ENCODE measurements around the gene KSR2. TPM values are rescaled to one million over a fixed set of nuclear protein-coding genes. Genes with fewer than 3 reads are reported as not detected.
"Not testable (repeated sequence)": the region's sequence is repeated elsewhere in the genome, so short reads cannot be mapped to it uniquely, and the experiment has no call there.

Gene KSR2
- total RNA-seq, 1 donor from 2014 or later: 0.25 TPM

- intact Hi-C loops (cut with DNase I): loop anchor here (5.0 kb wide), 1 partner anchor 105 kb away; no protein-coding TSS in a partner anchor
- Histone ChIP-seq H3K36me3 (no peaks in the 10 kb centered on the region), H3K27ac (no peak overlapping the region), H3K9me3 (no peaks in the 10 kb centered on the region), H3K4me1 (no peaks in the 10 kb centered on the region), H3K27me3 (no peaks in the 10 kb centered on the region), H3K4me3 (no peak overlapping the region)
- TF ChIP-seq POLR2AphosphoS5 (IDR thresholded peaks at IDR 0.05; ENCODE audit: insufficient read depth in 1 of 2, low read depth in 1 of 2): no peak
- no peak for TF ChIP-seq POLR2A (IDR thresholded peaks at IDR 0.05)
- TF ChIP-seq CTCF (IDR thresholded peaks at IDR 0.05): no peak
- no peak for DNase-seq (ENCODE audit: extremely low spot score in 2 of 2)
These were observed 71.2 kb downstream of the KSR2 start for GRCh38 chr12:117897372-117898161.

GRCh38 chr12:117896009-117896408 is 72.8 kb downstream of the KSR2 start:
- intact Hi-C loops (cut with DNase I): loop anchor here (5.0 kb wide), 1 partner anchor 106 kb away; no protein-coding TSS in a partner anchor

GRCh38 chr12:117892441-117892840 is 76.3 kb downstream of the KSR2 start:
- H3K9me3 ChIP-seq: no peaks in the 10 kb centered on the region
- H3K27me3 ChIP-seq: no peaks in the 10 kb centered on the region
- intact Hi-C loops (cut with DNase I): no loop called here
- H3K4me1 ChIP-seq: no peaks in the 10 kb centered on the region
- no peak overlapping the region for H3K4me3 ChIP-seq
- H3K27ac ChIP-seq: no peak overlapping the region
- H3K36me3 ChIP-seq: no peaks in the 10 kb centered on the region
- DNase-seq (ENCODE audit: extremely low spot score in 2 of 2): no peak
- TF ChIP-seq POLR2AphosphoS5 (IDR thresholded peaks at IDR 0.05; ENCODE audit: insufficient read depth in 1 of 2, low read depth in 1 of 2) (no peak), POLR2A (IDR thresholded peaks at IDR 0.05) (no peak), CTCF (IDR thresholded peaks at IDR 0.05) (no peak)

More at GRCh38 chr12:117896009-117896408, 72.8 kb downstream of the KSR2 start:
- Histone ChIP-seq H3K4me1 (no peaks in the 10 kb centered on the region), H3K4me3 (no peak overlapping the region), H3K27ac (no peak overlapping the region), H3K36me3 (no peaks in the 10 kb centered on the region), H3K27me3 (no peaks in the 10 kb centered on the region), H3K9me3 (no peaks in the 10 kb centered on the region)
- no peak for DNase-seq (ENCODE audit: extremely low spot score in 2 of 2)
- TF ChIP-seq CTCF (IDR thresholded peaks at IDR 0.05): no peak
- TF ChIP-seq POLR2AphosphoS5 (IDR thresholded peaks at IDR 0.05; ENCODE audit: insufficient read depth in 1 of 2, low read depth in 1 of 2): no peak
- TF ChIP-seq POLR2A (IDR thresholded peaks at IDR 0.05): no peak

GRCh38 chr12:117891265-117891664 is 77.5 kb downstream of the KSR2 start:
- not testable (repeated sequence) for H3K4me1 ChIP-seq, H3K27ac ChIP-seq

GRCh38 chr12:117890644-117891043 is 78.1 kb downstream of the KSR2 start:
- Histone ChIP-seq H3K4me3 (no peak overlapping the region), H3K27ac (no peak overlapping the region), H3K27me3 (no peaks in the 10 kb centered on the region), H3K9me3 (no peaks in the 10 kb centered on the region), H3K4me1 (no peaks in the 10 kb centered on the region), H3K36me3 (no peaks in the 10 kb centered on the region)
- intact Hi-C loops (cut with DNase I): no loop called here
- no peak for DNase-seq (ENCODE audit: extremely low spot score in 2 of 2)
- TF ChIP-seq POLR2AphosphoS5 (IDR thresholded peaks at IDR 0.05; ENCODE audit: insufficient read depth in 1 of 2, low read depth in 1 of 2): no peak
- TF ChIP-seq CTCF (IDR thresholded peaks at IDR 0.05): no peak
- TF ChIP-seq POLR2A (IDR thresholded peaks at IDR 0.05): no peak

More at GRCh38 chr12:117891265-117891664, 77.5 kb downstream of the KSR2 start:
- H3K27me3 ChIP-seq; H3K36me3 ChIP-seq; H3K4me3 ChIP-seq; intact Hi-C loops (cut with DNase I); DNase-seq (ENCODE audit: extremely low spot score in 2 of 2); H3K9me3 ChIP-seq: not testable (repeated sequence)
